K562 (cell line): ENCODE measurements around the gene IFI30. TPM values are rescaled to one million over a fixed set of nuclear protein-coding genes. Genes with fewer than 3 reads are reported as not detected.
A peak's percentile ranks its signal among the peaks of the same experiment; 100 is the strongest.

Experiments used
- ARNT ChIP-seq, 2 experiments: fragments of 450-650 bp; IDR thresholded peaks; 2 replicates each; pipeline ENCODE4 v1.6.1; 2016; ENCODE audit warnings: mild to moderate bottlenecking in 1 of 2
- ATF2 ChIP-seq: sonication (generic); formaldehyde crosslinking; IDR thresholded peaks from 2 replicates; pipeline ENCODE4 v1.8.1; 2022; ENCODE audit warnings: missing genetic modification reagents
- CAMTA2 ChIP-seq: fragments of 250-450 bp; sonication (Bioruptor Pico); conservative IDR thresholded peaks from 2 replicates; pipeline ENCODE4 v1.5.1; 2022
- CCAR2 ChIP-seq: fragments of 200-400 bp; formaldehyde crosslinking; IDR thresholded peaks from 2 replicates; pipeline ENCODE4 v1.6.1; 2017; ENCODE audit warnings: mild to moderate bottlenecking, low read depth, low read length
- ESRRA ChIP-seq: fragments of 450-650 bp; IDR thresholded peaks from 2 replicates; pipeline ENCODE4 v1.6.1; 2014; ENCODE audit warnings: low read depth, mild to moderate bottlenecking, moderate library complexity, borderline replicate concordance
- GTF2A2 ChIP-seq: IDR thresholded peaks from 2 replicates; pipeline ENCODE4 v1.6.1; 2016; ENCODE audit warnings: mild to moderate bottlenecking, missing genetic modification characterization, missing compliant biosample characterization
- GTF2E2 ChIP-seq: fragments of 200-800 bp; sonication (Bioruptor generic); IDR thresholded peaks from 2 replicates; pipeline ENCODE4 v1.6.1; 2016; ENCODE audit warnings: missing genetic modification characterization, missing compliant biosample characterization
- HMGN3 ChIP-seq: IDR thresholded peaks from 2 replicates; pipeline ENCODE4 v1.6.1; 2011; ENCODE audit warnings: borderline replicate concordance, low read depth, mild to moderate bottlenecking, mixed read lengths, low read length; ENCODE audit not compliant: insufficient read length; ENCODE audit errors: extremely low read depth
- HNRNPUL1 ChIP-seq: fragments of 200-400 bp; formaldehyde crosslinking; IDR thresholded peaks from 2 replicates; pipeline ENCODE4 v1.6.1; 2017; ENCODE audit warnings: low read length
- KAT2B ChIP-seq: IDR thresholded peaks from one replicate; pipeline ENCODE4 v1.6.1; 2012; ENCODE audit warnings: low read depth, mild to moderate bottlenecking, control low read depth, inconsistent platforms, low read length, moderate library complexity
- L3MBTL2 ChIP-seq: fragments of 450-650 bp; IDR thresholded peaks from 2 replicates; pipeline ENCODE4 v1.6.1; 2016; ENCODE audit warnings: mild to moderate bottlenecking, moderate library complexity
- MAFG ChIP-seq: fragments of 450-650 bp; conservative IDR thresholded peaks from 2 replicates; pipeline ENCODE4 v1.6.1; 2016; ENCODE audit warnings: missing genetic modification characterization, missing compliant biosample characterization
- NEUROD1 ChIP-seq: fragments of 150-350 bp; IDR thresholded peaks from 2 replicates; pipeline ENCODE4 v1.6.1; 2014; ENCODE audit warnings: borderline replicate concordance, low read length, low read depth; ENCODE audit not compliant: partially characterized antibody
- PHF8 ChIP-seq: fragments of 200-600 bp; sonication (generic); IDR thresholded peaks from 2 replicates; pipeline ENCODE4 v1.6.1; 2012; ENCODE audit warnings: mixed run types, mild to moderate bottlenecking, inconsistent platforms, low read length, moderate library complexity, borderline replicate concordance
- PML ChIP-seq: IDR thresholded peaks from 2 replicates; pipeline ENCODE4 v1.6.1; 2012; ENCODE audit warnings: low read length, inconsistent platforms
- RAD51 ChIP-seq: fragments of 450-650 bp; IDR thresholded peaks from 2 replicates; pipeline ENCODE4 v1.7.1; 2016; ENCODE audit warnings: low read depth, mild to moderate bottlenecking, borderline replicate concordance
- RNF2 ChIP-seq: sonication (generic); IDR thresholded peaks from 2 replicates; pipeline ENCODE4 v1.6.1; 2016
- TSHZ1 ChIP-seq: fragments of 250-450 bp; sonication (Bioruptor Pico); IDR thresholded peaks from 2 replicates; pipeline ENCODE4 v1.4.0; 2020; ENCODE audit warnings: mild to moderate bottlenecking, moderate library complexity
- ZFP91 ChIP-seq: sonication (generic); formaldehyde crosslinking; IDR thresholded peaks from 2 replicates; pipeline ENCODE4 v1.8.0; 2022; ENCODE audit warnings: mild to moderate bottlenecking, missing genetic modification reagents
- ZNF12 ChIP-seq: sonication (generic); formaldehyde crosslinking; IDR thresholded peaks from 2 replicates; pipeline ENCODE4 v1.4.0; 2020; ENCODE audit warnings: mild to moderate bottlenecking, missing genetic modification reagents
- polyA plus RNA-seq, 8 experiments: library from polyadenylated mRNA; depleted of rRNA in 4 of 8; stranded (reverse) in 5 of 8; unstranded in 3 of 8; fragments of >200 nt; fragmentation: Nextera tagmentation in 2 of 8; fragmentation: Illumina TruSeq in 1 of 8; extraction: Ambion mirVana in 2 of 8; extraction: Trizol in 1 of 8; gene quantifications; 2 replicates each; pipeline versions ENCODE4 v1.2.1 to v1.2.3, GENCODE V29; 2011 to 2014; ENCODE audit warnings: inconsistent platforms in 1 of 8, missing spikeins in 1 of 8
- total RNA-seq, 7 experiments: library from RNA; depleted of rRNA in 6 of 7; stranded (reverse); fragments of >200 nt in 6 of 7; fragmentation: Illumina TruSeq in 2 of 7; extraction: Trizol in 2 of 7; gene quantifications; 2 replicates each; pipeline versions ENCODE4 v1.2.1 to v1.2.3, GENCODE V29; 2011 to 2021; ENCODE audit warnings: low replicate concordance in 1 of 7
- TF ChIP-seq, protein P1 (sequence below), 2 experiments: fragments of 250-450 bp in 1 of 2; fragments of 450-650 bp in 1 of 2; sonication (Bioruptor Pico) in 1 of 2; IDR thresholded peaks; 2 replicates each; pipeline versions ENCODE4 v1.6.1 to v1.8.0; 2016 to 2021; ENCODE audit warnings: mild to moderate bottlenecking in 2 of 2, moderate library complexity in 2 of 2, missing compliant biosample characterization in 1 of 2, missing genetic modification characterization in 1 of 2

Gene IFI30
- total and polyA plus RNA-seq, 9 of the 15 experiments (the other 6 are each of a cell fraction or from before 2014, with no cell fraction given) = 63.7 to 430 (median 109) TPM

DNA sequence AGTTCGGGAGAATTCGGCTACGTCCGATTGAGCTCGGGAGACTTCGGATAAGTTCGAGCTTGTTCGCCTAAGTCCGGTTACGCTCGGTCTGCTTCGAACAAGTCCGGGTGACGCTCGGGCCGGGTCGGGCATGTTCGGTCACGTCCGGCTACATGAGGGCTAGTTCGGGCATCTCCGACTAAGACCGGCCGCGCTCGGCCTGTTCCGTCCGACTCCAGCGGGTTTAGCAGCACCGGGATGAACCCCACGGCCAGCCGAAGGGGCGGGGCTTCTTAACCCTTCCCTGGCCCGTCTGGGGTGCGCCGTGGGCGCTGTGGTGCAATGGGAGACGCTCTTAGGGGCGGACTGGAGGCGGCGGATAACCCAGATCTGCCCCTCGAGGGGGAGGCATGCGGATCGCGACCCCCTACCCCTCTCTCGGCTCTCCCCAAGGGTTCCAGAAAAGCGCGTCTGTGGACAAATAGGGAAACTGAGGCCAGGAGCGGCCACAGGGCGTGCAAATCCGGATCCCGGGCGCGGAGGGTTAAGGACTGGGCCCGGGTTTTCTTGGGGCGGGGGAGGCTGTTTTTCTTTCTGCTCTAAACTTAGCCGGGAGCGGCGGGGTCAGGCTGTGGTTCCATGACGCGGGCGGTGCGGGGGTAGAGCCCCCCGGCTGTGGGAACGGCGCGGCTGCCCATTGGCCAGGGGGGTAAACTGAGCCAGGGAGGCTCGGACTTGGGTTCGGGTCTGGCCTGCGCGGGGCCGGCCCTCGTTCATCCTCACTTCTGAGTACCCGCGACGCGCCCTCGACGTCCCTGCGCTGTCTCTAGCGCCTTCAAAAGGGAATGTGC lies 51.1 kb downstream of the IFI30 start (continued):
- TF ChIP-seq, protein P1, sequence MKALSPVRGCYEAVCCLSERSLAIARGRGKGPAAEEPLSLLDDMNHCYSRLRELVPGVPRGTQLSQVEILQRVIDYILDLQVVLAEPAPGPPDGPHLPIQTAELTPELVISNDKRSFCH (CRISPR knock-in tag; IDR thresholded peaks at IDR 0.05) = no peak
- TF ChIP-seq, protein P1 (tag; IDR thresholded peaks at IDR 0.05) = no peak
- TF ChIP-seq PML = no peak
- 0 out of 2 replicates have a peak, but pooled peaks have one; percentile 41 for TF ChIP-seq ESRRA
- TF ChIP-seq CCAR2 = no peak
- no peak for TF ChIP-seq TSHZ1 (CRISPR knock-in tag)
- TF ChIP-seq CAMTA2 (CRISPR knock-in tag) = 0 out of 2 replicates have a peak, but pooled peaks have one; percentile 36
- no peak for TF ChIP-seq GTF2E2
- peak; percentile 37; the same call in 1 of the 2 replicates for TF ChIP-seq L3MBTL2
- peak; percentile 12; the same call in 1 of the 2 replicates for TF ChIP-seq PHF8
- no peak for TF ChIP-seq GTF2A2 (tag)
- TF ChIP-seq ZNF12 = 0 out of 2 replicates have a peak, but pooled peaks have one; percentile 46
- TF ChIP-seq NEUROD1 = peak; percentile 41
- TF ChIP-seq ZFP91 (CRISPR knock-in tag) = 0 out of 2 replicates have a peak, but pooled peaks have one; percentile 25
- TF ChIP-seq RAD51 = no peak
- TF ChIP-seq ARNT (IDR thresholded peaks at IDR 0.05) = no peak
- no peak for TF ChIP-seq MAFG (tag)
- TF ChIP-seq HMGN3 = peak; percentile 24
- TF ChIP-seq ATF2 (CRISPR knock-in tag) = no peak
- no peak for TF ChIP-seq KAT2B
- no peak for TF ChIP-seq RNF2
- TF ChIP-seq HNRNPUL1 = no peak
